Right renal cortex interstitium (tissue), 3 donors: ENCODE results near the gene TRIM52. TPM values are rescaled to one million over a fixed set of nuclear protein-coding genes. Genes with fewer than 3 reads are reported as not detected.
"Not testable (repeated sequence)": the region's sequence is repeated elsewhere in the genome, so short reads cannot be mapped to it uniquely, and the experiment has no call there.

Experiments
- DNase-seq, 3 donors: peaks; one replicate each; pipeline ENCODE4 v3.0.0-alpha.2; 2013; ENCODE audit warnings: low read depth in 3 of 3, low spot score in 2 of 3
- polyA plus RNA-seq, 3 donors: library from polyadenylated mRNA; unstranded; fragments of 120-200 nt; gene quantifications; one replicate each; pipeline ENCODE4 v1.2.1, GENCODE V29; 2013; ENCODE audit not compliant: insufficient read length in 3 of 3

The TRIM52 gene
- polyA plus RNA-seq = 10 to 100 TPM; 23.3 to 24.7 (median 24.4) TPM

DNA sequence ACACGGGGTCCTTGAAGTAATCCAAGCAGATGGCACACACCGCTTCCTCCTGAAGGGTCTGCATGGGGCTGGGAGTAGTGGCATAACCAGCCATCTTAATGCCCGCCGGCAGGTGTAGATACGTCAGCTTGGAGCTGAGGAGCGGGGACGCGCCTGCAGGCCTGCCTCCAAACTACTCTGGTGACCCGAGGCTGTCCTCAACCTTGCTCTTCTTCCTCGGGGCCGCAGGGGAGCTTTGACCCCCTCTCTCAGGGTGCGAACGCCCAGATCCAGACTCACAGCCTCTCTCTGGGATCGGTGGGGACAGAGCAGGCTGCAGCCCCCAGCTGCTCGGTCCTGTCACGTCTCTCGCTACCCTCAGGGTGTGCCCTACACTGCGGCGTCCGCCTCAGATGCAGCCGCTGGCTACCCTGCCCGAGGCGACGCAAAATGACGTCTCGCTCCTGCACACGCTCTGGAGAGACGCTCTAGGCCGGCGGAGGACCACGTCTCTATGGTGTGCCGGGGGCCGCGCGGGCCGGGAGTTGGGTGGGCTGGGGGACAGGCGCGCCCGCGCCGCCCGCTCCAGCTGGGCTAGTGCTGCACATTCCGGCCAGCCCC, at the start of gene TRIM52:
TSS of gene TRIM52 (minus strand) at position 424 of the 600 bp plus-strand sequence. CDS start at position 94, 330 bp downstream.
- DNase-seq = peak; percentile 77 to 85 (median 82)

GRCh38 chr5:181287331-181287730, 26.4 kb upstream of the TRIM52 start:
- not testable (repeated sequence) for DNase-seq

DNA sequence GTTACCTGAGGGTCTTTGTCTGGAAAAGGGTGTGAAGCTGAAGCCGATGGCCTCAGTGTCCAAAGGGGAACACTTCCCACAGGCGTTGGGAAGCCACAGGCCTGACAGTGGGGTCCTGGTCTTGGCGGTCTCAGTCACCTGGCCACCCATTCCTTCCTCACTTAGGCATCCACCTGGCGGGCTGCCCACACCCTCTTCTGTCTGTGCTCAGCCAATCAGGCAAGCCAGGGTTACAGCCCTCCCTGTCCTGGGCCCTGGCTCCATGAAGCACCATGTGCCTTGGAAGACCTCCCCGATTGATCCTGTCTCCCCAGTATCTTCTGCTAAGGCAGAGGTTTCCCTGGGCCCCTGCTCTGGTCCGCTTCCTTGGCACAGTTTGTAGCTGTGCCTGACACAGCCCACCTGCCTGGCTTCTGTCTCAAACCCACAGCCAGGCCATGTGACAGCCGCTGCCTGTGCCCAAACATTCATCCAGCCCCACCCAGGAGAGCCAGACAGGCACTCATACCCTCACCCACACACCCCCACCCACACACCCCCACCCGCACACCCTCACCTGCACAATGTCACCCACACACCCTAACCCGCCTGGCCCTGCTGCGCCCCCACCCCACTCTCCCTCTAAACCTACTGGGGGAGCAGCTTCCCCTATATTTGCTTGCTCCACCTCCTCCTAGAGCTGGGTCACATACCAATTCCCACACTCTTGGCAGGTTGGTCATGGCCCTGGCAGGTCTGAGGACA, 25.2 kb upstream of the TRIM52 start:
- not testable (repeated sequence) for DNase-seq

DNA sequence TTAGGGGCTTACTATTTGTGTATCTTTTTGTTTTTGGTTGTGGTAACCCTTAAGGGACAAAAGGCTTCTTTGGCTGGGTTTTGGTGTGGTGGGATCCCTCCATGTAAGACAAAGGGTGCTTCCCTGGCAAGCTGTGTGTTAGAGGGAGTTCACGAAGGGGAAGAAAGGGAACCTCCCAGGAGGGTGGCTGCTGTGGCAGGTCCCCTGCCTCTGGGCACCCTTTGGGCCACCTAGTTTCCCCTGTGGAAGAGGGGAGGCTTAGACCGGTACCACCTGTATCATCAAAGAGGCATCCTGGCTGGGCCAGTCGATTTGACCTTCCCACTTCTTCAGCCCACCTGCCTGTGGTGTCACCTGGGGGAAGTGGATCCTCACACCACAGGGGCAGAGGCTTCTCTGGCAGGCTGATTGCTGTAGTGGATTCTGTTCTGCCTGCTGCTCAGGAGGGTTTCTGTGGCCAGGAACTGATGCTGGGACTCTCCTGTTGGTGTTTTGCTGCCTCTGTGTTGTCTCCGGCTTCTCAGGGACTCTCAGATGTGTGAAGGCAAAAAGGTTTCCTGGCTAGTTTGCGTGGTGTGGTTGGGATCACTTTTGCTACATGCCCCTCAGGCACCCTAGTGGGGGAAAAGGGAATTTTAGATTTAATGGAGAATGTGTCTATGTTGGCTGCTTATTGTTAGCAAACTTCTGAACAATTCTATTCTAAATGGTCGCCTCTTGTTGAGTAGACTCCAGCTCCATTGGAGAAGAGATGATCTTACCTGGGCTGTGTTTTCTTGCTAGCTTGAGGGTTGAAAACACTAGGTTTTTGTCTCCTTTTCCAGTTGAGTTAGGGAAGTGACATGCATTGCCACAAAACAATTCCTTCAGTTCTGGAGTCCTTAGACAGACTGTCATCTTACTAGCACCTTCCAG, 23.2 kb upstream of the TRIM52 start:
- not testable (repeated sequence) for DNase-seq

- DNase-seq = no peak
Measured at GRCh38 chr5:181283347-181283746, 22.4 kb upstream of the TRIM52 start.

DNA sequence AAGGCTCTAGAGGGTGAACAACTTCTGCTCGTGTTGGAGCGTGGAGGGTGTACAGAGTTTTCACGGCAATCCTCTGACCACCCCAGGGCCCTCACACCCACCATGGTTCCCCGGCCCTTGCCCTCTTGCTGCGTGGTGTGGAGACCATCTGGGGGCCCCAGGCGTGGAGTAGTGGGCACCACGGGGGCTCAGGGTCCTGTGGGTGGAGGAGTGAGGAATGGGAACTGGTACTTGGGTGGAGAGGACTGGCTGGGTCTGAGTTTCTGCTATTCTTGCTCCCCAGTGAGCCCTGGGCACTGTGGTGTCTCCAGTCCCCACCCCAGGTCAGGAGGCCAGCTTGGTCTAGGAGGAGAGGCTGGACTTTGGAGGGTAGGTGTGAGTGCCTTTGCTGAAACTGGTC, 21.9 kb upstream of the TRIM52 start:
- DNase-seq = no peak

GRCh38 chr5:181282415-181282814, 21.5 kb upstream of the TRIM52 start:
- DNase-seq = not testable (repeated sequence)

DNA sequence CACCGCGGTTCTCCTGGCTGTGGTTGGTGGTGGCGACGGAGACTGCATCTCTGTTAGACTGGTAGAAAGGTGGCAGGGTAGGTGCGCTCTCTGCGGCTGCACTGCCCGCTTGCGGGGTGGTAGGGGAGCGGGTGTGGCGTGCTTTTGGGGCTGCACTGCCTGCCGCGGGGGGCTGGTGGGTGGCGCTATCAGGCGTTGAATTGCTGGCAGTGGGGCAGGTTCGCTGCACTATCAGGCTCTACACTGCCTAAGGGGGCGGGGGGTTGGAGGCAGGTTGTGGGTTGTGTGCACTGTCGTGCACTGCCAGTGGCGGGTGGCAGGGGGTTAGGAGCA, 21.0 kb upstream of the TRIM52 start:
- no peak for DNase-seq

DNA sequence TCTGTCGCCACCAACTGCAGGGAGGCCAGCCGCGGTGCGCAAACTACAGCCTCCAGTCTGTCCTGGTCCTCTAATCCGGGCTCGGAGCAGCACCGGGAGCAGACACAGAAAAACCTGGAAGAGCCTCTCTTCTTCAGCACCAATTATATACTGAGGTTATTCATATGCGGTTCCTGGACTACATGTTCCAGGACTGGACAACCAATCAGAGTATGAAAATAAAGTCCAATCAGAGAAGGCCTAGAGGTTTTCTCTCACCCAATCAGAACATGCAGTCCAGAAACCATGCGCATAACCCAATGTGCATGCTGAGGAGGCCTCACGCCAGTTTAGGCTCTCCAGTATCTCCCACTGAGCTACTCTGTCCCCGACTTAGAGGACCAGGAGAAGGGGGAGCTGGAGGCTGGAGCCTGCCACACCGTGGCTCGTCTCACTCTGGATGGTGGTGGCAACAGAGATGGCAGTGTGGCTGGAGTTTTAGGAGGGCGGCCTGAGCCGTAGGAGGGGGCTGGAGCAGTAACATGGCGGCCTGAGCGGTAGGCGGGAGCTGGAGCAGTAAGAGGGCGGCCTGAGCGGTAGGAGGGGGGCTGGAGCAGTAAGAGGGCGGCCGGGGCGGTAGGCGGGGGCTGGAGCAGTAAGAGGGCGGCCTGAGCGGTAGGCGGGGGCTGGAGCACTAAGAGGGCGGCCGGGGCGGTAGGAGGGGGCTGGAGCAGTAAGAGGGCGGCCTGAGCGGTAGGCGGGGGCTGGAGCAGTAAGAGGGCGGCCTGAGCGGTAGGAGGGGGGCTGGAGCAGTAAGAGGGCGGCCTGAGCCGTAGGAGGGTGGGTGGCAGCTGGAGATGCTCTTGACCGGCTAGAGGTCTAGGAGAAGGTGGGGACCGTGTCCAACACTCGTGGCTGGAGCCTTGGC, 20.4 kb upstream of the TRIM52 start:
- DNase-seq = no peak

DNA sequence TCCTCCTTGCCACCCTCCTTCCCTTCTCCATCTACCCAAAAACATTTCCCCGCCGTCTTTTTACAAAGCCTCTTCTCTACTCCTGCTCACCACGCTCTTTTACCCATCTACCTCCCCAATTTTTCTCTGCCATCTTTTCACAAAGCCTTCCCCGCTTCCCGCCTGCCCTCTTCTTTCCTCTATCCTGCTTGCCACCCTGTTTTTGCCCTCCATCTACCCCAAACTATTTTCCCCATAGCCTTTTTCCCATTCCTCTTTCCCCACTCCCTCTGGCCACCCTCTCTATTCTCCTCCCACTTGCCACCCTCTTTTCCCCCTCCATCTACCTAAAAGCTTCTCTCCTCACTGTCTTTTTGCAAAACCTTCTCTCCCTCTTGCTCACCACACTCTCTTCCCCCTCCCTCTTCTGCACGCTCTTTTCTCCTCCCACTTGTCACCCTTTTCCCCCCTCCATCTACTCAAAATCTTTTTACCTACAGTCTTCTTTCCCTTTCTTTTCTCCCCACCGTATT, 19.4 kb upstream of the TRIM52 start:
- DNase-seq = no peak

DNA sequence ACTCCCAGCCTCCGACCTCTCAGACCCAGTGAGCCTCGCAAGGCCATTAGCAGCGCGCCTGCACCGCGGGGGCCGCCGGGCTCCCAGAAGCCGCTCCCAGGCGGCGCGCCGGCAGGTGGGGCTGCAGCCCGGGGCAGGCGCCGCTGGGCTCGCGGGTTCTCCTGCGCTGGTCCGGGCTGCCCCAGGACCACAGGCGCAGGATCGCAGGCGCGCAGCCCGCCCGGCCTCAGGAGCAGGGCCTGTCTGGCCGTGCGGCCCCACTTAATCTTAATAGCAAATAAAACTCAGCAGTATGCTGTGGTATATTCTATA, 12.4 kb upstream of the TRIM52 start:
- not testable (repeated sequence) for DNase-seq

DNA sequence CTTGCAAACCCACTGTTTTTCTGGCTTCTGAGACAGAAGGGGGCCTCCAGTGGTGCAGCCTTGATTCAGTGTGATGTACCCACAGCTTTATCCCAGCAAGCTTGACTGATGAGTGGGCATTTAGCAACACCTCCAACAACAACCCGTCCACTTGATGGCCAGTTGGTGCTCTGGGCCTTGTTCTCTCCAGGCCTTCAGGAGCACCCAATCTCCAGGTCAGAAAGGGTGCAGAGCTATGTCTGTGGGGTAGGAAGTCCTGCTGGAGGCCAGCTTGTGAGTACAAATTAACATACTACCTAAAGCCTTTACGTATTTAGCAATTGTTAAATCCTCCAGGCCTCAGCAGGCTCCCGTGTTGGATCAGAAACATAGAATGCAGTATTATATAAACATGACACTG, 10.1 kb upstream of the TRIM52 start:
- DNase-seq = no peak

- DNase-seq = not testable (repeated sequence)
Measured at GRCh38 chr5:181267907-181268306, 7.0 kb upstream of the TRIM52 start.

GRCh38 chr5:181267291-181267904, 6.5 kb upstream of the TRIM52 start:
- not testable (repeated sequence) for DNase-seq

DNA sequence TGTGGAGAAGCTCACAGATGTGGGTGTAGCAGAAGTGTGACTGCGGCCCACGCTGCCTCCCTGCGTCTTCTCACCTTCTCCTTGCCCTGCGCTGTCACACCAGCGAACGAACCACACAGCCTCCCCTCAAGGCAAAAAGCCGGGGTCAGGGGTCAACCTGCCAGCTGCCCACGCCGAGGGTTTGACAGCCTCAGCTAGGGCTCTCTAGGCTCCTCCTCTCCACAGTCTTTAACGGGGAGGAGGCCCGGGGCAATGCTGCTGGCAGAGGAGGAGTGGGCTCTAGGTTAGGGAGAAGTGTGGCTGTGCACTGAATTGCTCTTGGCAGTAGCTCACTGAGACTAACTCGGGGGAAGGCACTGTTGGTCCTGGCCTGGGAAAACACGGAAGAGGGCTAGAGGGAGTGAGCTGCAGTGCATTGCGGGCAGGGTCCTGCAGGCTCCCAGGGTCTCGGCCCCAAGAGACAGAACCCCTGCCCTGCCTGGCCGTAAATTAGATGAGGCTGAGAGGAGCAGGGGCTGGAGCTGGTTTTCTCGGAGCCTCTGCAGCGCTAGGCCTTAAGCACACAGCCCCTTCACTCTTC, 4.2 kb upstream of the TRIM52 start:
- no peak for DNase-seq

DNA sequence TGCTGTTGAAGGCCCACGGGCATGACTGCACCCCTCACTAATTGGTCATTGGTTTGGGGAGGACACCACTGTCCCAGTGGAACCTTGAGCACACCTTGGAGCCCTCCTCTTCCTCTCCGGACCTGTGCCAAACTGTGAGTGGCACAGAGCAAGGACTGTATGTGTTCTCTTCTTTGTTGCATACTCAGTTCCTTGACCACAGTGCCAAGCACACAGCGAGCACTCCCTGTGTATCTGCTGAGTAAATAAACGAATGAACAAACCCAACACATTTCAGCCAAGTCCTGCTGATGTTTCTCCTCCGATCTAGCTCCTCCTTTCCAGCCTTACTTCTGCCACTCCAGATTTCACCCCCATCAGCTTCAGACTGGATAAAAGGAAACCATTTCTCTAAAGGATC, 2.7 kb upstream of the TRIM52 start:
- DNase-seq = no peak

DNA sequence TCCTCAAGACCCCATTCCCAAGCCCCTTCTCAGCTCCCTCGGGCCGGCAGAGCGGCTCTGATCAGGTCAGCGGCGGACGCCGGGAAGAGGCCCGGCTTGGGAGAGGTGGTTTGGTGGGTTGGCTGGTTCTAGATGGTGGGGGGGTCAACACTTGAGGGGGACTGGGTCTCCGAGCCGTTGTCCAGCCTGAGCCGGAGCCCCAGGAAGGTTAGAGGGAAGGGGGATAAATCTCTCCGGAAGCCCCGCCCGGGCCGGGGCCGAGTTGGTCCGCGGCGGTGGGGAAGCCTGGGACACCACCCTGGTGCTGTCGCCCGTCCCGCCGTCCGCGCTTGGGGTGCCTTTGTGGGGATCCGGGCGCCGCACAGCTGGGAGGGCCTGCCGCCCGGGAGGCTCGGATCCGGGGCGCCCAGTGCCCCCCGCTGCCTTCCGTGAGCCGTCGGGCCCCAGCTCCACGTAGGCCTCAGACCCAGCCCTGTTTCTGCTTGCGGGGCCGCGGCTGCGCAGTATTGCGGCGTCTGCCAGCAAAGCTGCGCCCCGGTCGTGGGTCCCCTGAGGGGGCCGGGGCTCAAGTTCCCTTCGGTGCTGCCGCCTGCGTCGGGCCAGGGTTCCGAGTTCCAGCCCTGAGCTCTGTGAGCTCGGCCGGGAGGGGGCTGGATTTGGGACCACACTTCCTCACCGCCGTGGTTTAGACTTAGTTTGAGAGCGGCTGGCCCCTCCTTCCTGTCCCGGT, 542 bp upstream of the TRIM52 start:
- DNase-seq = no peak

DNA sequence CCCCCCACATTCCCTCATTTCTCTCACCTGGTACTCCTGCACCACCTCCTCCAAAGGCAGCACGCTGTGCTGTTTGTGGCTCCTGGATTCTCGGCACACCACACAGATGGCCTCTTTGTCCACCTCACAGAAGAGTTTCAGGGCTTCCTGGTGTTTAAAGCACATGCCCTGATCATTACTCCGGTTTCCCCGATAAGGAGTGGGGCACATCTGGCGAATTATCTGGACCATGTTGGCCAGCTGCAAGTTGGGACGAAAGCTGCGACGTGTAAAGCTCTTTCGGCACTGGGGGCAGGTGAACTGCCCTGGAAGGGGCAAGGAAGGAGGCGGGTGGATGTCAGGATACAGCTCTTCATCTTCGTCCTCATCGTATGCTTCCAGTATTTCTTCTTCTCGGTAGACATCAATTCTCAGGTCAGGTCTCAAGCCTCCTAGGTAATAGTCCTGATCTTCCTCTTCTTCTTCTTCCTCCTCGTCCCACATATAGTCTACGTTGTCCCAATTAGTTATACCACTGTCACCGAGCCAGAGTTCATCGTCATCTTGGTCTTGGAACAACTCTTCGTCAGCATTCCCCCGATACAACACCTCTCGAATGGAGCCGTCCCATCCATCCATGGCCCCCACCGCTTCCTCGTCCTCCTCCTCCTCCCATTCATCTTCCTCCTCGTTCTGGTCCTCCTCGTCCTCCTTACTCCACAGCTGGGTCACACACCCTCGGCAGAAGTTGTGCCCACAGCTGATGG, 796 bp downstream of the TRIM52 start:
- no peak for DNase-seq
